K562 (cell line): ENCODE data around the gene RNF152. TPM values are rescaled to one million over a fixed set of nuclear protein-coding genes. Genes with fewer than 3 reads are reported as not detected.

ENCODE experiments used
- ATAC-seq: fragments of 200-7000 bp; cut with Tn5 transposase; 3 replicates; pipeline ENCODE4 v1.9.1; 2020; ENCODE audit warnings: moderate library complexity
- BruUV-seq: library from RNA; stranded (reverse); fragments of 400-500 nt; replicated peaks from 2 replicates; lab custom pipeline; 2021; lab: Mats Ljungman, UMichigan
- CTCF ChIA-PET: fragments of 300-600 bp; formaldehyde crosslinking; extraction: SDS; loops from one replicate; lab custom pipeline; 2021; ENCODE audit warnings: low intra/inter-chr PET ratio; lab: Yijun Ruan, JAX
- POLR2A ChIA-PET: fragments of 300-600, 350-650 bp; sonication (Branson Sonifier 250); formaldehyde crosslinking; extraction: SDS; loops from one replicate; lab custom pipeline; 2021; ENCODE audit warnings: antibody characterized with exemption, inconsistent platforms; lab: Yijun Ruan, JAX
- DNase-seq, 4 experiments: peaks; one replicate each; pipeline versions ENCODE4 v3.0.0 to v3.0.0-alpha.2; 2011 to 2018; ENCODE audit warnings: low spot score in 3 of 4, mixed read lengths in 3 of 4; ENCODE audit errors: extremely low read depth in 1 of 4
- FAIRE-seq: peaks from 2 replicates; lab custom pipeline; 2011; peaks lifted over from hg19 to GRCh38; lab: Jason Lieb, UNC
- H2AFZ ChIP-seq: 2 replicates; pipeline ENCODE4 v1.6.0; 2011; ENCODE audit warnings: low read depth, low read length, control low read depth, inconsistent platforms
- H3K27ac ChIP-seq: fragments of 200-600 bp; 3 replicates; pipeline ENCODE4 v1.8.0; 2011; ENCODE audit warnings: low read depth, mild to moderate bottlenecking, control low read depth, inconsistent platforms, low read length, moderate library complexity, mixed read lengths; ENCODE audit errors: extremely low read depth
- H3K27me3 ChIP-seq, 2 experiments: fragments of 300-600 bp in 1 of 2; 2 replicates in 1 of 2; 3 replicates in 1 of 2; pipeline versions ENCODE4 v1.6.0 to v1.8.0; 2011; ENCODE audit warnings: inconsistent platforms in 2 of 2, low read length in 2 of 2, mild to moderate bottlenecking in 1 of 2, mixed read lengths in 1 of 2, moderate library complexity in 1 of 2; ENCODE audit not compliant: control insufficient read depth in 2 of 2, insufficient read depth in 2 of 2
- H3K36me3 ChIP-seq: fragments of 300-600 bp; 3 replicates; pipeline ENCODE4 v1.8.0; 2011; ENCODE audit warnings: mild to moderate bottlenecking, low read length, inconsistent platforms; ENCODE audit not compliant: control insufficient read depth, insufficient read depth
- H3K4me1 ChIP-seq, 2 experiments: fragments of 200-600 bp in 1 of 2; replicated peaks in 1 of 2; 2 replicates in 1 of 2; 3 replicates in 1 of 2; pipeline versions ENCODE4 v1.5.1 to v1.8.0; 2011; ENCODE audit warnings: inconsistent platforms in 2 of 2, low read length in 2 of 2, mild to moderate bottlenecking in 1 of 2, mixed read lengths in 1 of 2, moderate library complexity in 1 of 2; ENCODE audit not compliant: control insufficient read depth in 2 of 2, insufficient read depth in 2 of 2
- H3K4me2 ChIP-seq: 2 replicates; pipeline ENCODE4 v1.6.1; 2011; ENCODE audit warnings: low read length, control low read depth, inconsistent platforms, mixed read lengths; ENCODE audit not compliant: insufficient read depth
- H3K4me3 ChIP-seq: fragments of 200-600 bp; sonication (generic), shearing (Covaris generic); 2 replicates; pipeline ENCODE4 v1.5.1; 2016; ENCODE audit warnings: control low read depth, inconsistent platforms
- H3K79me2 ChIP-seq: fragments of 200-600 bp; 3 replicates; pipeline ENCODE4 v1.8.0; 2011; ENCODE audit warnings: low read length, inconsistent platforms; ENCODE audit not compliant: control insufficient read depth, insufficient read depth
- H3K9ac ChIP-seq, 2 experiments: 2 replicates each; pipeline versions ENCODE4 v1.6.0 to v1.6.1; 2011; ENCODE audit warnings: low read depth in 2 of 2, low read length in 2 of 2, control low read depth in 1 of 2, inconsistent platforms in 1 of 2, mild to moderate bottlenecking in 1 of 2, mixed read lengths in 1 of 2; ENCODE audit not compliant: insufficient read depth in 1 of 2
- H3K9me1 ChIP-seq: one replicate; pipeline ENCODE4 v1.6.0; 2011; ENCODE audit warnings: inconsistent platforms, mild to moderate bottlenecking, low read length, moderate library complexity; ENCODE audit not compliant: control insufficient read depth, insufficient read depth
- H3K9me3 ChIP-seq: replicated peaks from 2 replicates; pipeline ENCODE4 v1.5.1; 2011; ENCODE audit warnings: low read depth, low read length, inconsistent platforms; ENCODE audit not compliant: control insufficient read depth, insufficient read depth
- H4K20me1 ChIP-seq: replicated peaks from 2 replicates; pipeline ENCODE4 v1.6.1; 2011; ENCODE audit warnings: low read length, inconsistent platforms, mixed read lengths; ENCODE audit not compliant: control insufficient read depth, insufficient read depth
- ELF1 ChIP-seq: fragments of 200-800 bp; sonication (Bioruptor generic); IDR thresholded peaks from 2 replicates; pipeline ENCODE4 v1.6.1; 2016; ENCODE audit warnings: missing genetic modification characterization, missing compliant biosample characterization
- ESRRA ChIP-seq: fragments of 450-650 bp; IDR thresholded peaks from 2 replicates; pipeline ENCODE4 v1.6.1; 2014; ENCODE audit warnings: low read depth, mild to moderate bottlenecking, moderate library complexity, borderline replicate concordance
- FOXK2 ChIP-seq, 2 experiments: fragments of 450-650 bp; IDR thresholded peaks in 1 of 2; conservative IDR thresholded peaks in 1 of 2; 2 replicates each; pipeline ENCODE4 v1.6.1; 2016; ENCODE audit warnings: low read depth in 2 of 2, mild to moderate bottlenecking in 1 of 2
- GABPB1 ChIP-seq: sonication (generic); formaldehyde crosslinking; IDR thresholded peaks from 2 replicates; pipeline ENCODE4 v1.8.0; 2022; ENCODE audit warnings: mild to moderate bottlenecking, missing genetic modification reagents
- GATAD2A ChIP-seq: fragments of 450-650 bp; IDR thresholded peaks from 2 replicates; pipeline ENCODE4 v1.6.1; 2017
- IRF1 ChIP-seq: sonication (generic); formaldehyde crosslinking; IDR thresholded peaks from 2 replicates; pipeline ENCODE4 v1.8.0; 2022; ENCODE audit warnings: missing genetic modification reagents, mild to moderate bottlenecking, borderline replicate concordance
- NKRF ChIP-seq: fragments of 450-650 bp; IDR thresholded peaks from 2 replicates; pipeline ENCODE4 v1.6.1; 2016; ENCODE audit warnings: borderline replicate concordance
- PHTF2 ChIP-seq: fragments of 250-450 bp; sonication (Bioruptor Pico); IDR thresholded peaks from 2 replicates; pipeline ENCODE4 v1.5.0; 2021; ENCODE audit warnings: mild to moderate bottlenecking
- POLR3A ChIP-seq: IDR thresholded peaks from 2 replicates; pipeline ENCODE4 v1.6.1; 2011; ENCODE audit warnings: borderline replicate concordance, mild to moderate bottlenecking, moderate library complexity; ENCODE audit not compliant: insufficient read length, insufficient read depth; ENCODE audit errors: extremely low read depth
- SIN3B ChIP-seq: fragments of 450-650 bp; IDR thresholded peaks from 2 replicates; pipeline ENCODE4 v1.6.1; 2017; ENCODE audit warnings: low read depth, mild to moderate bottlenecking, moderate library complexity
- SPI1 ChIP-seq: IDR thresholded peaks from 2 replicates; pipeline ENCODE4 v1.6.1; 2011; ENCODE audit warnings: low read depth, low read length, control low read depth, borderline replicate concordance
- TBP ChIP-seq: optimal IDR thresholded peaks from 2 replicates; pipeline ENCODE3; 2011; ENCODE audit warnings: low read depth, low read length, improper control_type of control experiment
- ZNF445 ChIP-seq: fragments of 250-450 bp; sonication (Bioruptor Pico); IDR thresholded peaks from 2 replicates; pipeline ENCODE4 v1.4.0; 2020; ENCODE audit warnings: low read depth, mild to moderate bottlenecking, moderate library complexity
- WGBS: fragments of 100-300 bp; shearing (Covaris generic); methylation state at CpG from one replicate; pipeline ENCODE4 v1.1.6; 2016; ENCODE audit warnings: low coverage, mixed read lengths; ENCODE audit not compliant: insufficient coverage; ENCODE audit errors: missing lambda C conversion rate; 5-methylcytosine and 5-hydroxymethylcytosine counted together
- in situ Hi-C: fragments of 300-500 bp; cut with MboI; formaldehyde crosslinking; loops from 4 replicates; pipeline ENCODE4 v1.15.0; 2018; ENCODE audit warnings: inconsistent platforms, mixed read lengths
- intact Hi-C: fragments of 100-400 bp; cut with micrococcal nuclease; formaldehyde crosslinking; loops from 2 replicates; pipeline ENCODE4 v1.14.2; 2022
- polyA plus RNA-seq, 8 experiments: library from polyadenylated mRNA; depleted of rRNA in 4 of 8; stranded (reverse) in 5 of 8; unstranded in 3 of 8; fragments of >200 nt; fragmentation: Nextera tagmentation in 2 of 8; fragmentation: Illumina TruSeq in 1 of 8; extraction: Ambion mirVana in 2 of 8; extraction: Trizol in 1 of 8; gene quantifications; 2 replicates each; pipeline versions ENCODE4 v1.2.1 to v1.2.3, GENCODE V29; 2011 to 2014; ENCODE audit warnings: inconsistent platforms in 1 of 8, missing spikeins in 1 of 8
- total RNA-seq, 7 experiments: library from RNA; depleted of rRNA in 6 of 7; stranded (reverse); fragments of >200 nt in 6 of 7; fragmentation: Illumina TruSeq in 2 of 7; extraction: Trizol in 2 of 7; gene quantifications; 2 replicates each; pipeline versions ENCODE4 v1.2.1 to v1.2.3, GENCODE V29; 2011 to 2021; ENCODE audit warnings: low replicate concordance in 1 of 7
- TF ChIP-seq, protein P1 (sequence below), 2 experiments: fragments of 450-650 bp; IDR thresholded peaks; 2 replicates each; pipeline ENCODE4 v1.6.1; 2016
- TF ChIP-seq, protein P2 (sequence below): IDR thresholded peaks from 2 replicates; pipeline ENCODE4 v1.6.1; 2016; ENCODE audit warnings: missing genetic modification characterization, missing compliant biosample characterization
- TF ChIP-seq, protein P3 (sequence below), 2 experiments: fragments of 450-650 bp in 1 of 2; sonication (generic) in 1 of 2; formaldehyde crosslinking; conservative IDR thresholded peaks; 2 replicates each; pipeline versions ENCODE4 v1.4.0 to v1.8.1; 2020 to 2022; ENCODE audit warnings: mild to moderate bottlenecking in 1 of 2, missing genetic modification reagents in 1 of 2

The RNF152 gene
- total and polyA plus RNA-seq, 9 of the 15 experiments (the other 6 are each of a cell fraction or from before 2014, with no cell fraction given) = 0.04 to 0.05 TPM; not detected in 7

- H3K27ac ChIP-seq = no peak overlapping the region
- intact Hi-C loops (no loop called here), in situ Hi-C loops (no loop called here)
- DNase-seq = no peak
- ChIA-PET CTCF (no interaction called here), POLR2A (no interaction called here)
- H3K36me3 ChIP-seq = no peaks in the 10 kb centered on the region
- no peak overlapping the region for H3K9ac ChIP-seq
- no peak overlapping the region for H2AFZ ChIP-seq
- no peak overlapping the region for H3K4me2 ChIP-seq
- no peaks in the 10 kb centered on the region for H4K20me1 ChIP-seq
- no peak for ATAC-seq
- H3K27me3 ChIP-seq = no peaks in the 10 kb centered on the region
- no peak for FAIRE-seq
- no TSS peak for BruUV-seq
- H3K9me3 ChIP-seq = no peaks in the 10 kb centered on the region
- H3K4me3 ChIP-seq = no peak overlapping the region
- H3K79me2 ChIP-seq = no peaks in the 10 kb centered on the region
- TF ChIP-seq GABPB1 (CRISPR knock-in tag) (no peak), PHTF2 (CRISPR knock-in tag) (no peak), ELF1 (no peak), SPI1 (no peak), ZNF445 (CRISPR knock-in tag) (no peak), TBP (no peak), GATAD2A (no peak), NKRF (no peak), FOXK2 (conservative IDR thresholded peaks at IDR 0.05 in 1 of 2, IDR thresholded peaks at IDR 0.05 in 1 of 2; ENCODE audit: low read depth in 2 of 2) (no peak), ESRRA (no peak), POLR3A (no peak), SIN3B (no peak), IRF1 (no peak)
- TF ChIP-seq, protein P1, sequence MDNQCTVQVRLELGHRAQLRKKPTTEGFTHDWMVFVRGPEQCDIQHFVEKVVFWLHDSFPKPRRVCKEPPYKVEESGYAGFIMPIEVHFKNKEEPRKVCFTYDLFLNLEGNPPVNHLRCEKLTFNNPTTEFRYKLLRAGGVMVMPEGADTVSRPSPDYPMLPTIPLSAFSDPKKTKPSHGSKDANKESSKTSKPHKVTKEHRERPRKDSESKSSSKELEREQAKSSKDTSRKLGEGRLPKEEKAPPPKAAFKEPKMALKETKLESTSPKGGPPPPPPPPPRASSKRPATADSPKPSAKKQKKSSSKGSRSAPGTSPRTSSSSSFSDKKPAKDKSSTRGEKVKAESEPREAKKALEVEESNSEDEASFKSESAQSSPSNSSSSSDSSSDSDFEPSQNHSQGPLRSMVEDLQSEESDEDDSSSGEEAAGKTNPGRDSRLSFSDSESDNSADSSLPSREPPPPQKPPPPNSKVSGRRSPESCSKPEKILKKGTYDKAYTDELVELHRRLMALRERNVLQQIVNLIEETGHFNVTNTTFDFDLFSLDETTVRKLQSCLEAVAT (IDR thresholded peaks at IDR 0.05) = no peak
- TF ChIP-seq, protein P2, sequence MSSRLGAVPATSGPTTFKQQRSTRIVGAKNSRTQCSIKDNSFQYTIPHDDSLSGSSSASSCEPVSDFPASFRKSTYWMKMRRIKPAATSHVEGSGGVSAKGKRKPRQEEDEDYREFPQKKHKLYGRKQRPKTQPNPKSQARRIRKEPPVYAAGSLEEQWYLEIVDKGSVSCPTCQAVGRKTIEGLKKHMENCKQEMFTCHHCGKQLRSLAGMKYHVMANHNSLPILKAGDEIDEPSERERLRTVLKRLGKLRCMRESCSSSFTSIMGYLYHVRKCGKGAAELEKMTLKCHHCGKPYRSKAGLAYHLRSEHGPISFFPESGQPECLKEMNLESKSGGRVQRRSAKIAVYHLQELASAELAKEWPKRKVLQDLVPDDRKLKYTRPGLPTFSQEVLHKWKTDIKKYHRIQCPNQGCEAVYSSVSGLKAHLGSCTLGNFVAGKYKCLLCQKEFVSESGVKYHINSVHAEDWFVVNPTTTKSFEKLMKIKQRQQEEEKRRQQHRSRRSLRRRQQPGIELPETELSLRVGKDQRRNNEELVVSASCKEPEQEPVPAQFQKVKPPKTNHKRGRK (tag) = no peak
- TF ChIP-seq, protein P3, sequence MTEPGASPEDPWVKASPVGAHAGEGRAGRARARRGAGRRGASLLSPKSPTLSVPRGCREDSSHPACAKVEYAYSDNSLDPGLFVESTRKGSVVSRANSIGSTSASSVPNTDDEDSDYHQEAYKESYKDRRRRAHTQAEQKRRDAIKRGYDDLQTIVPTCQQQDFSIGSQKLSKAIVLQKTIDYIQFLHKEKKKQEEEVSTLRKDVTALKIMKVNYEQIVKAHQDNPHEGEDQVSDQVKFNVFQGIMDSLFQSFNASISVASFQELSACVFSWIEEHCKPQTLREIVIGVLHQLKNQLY (CRISPR knock-in tag; conservative IDR thresholded peaks at IDR 0.05) = no peak
- TF ChIP-seq, all 486 proteins: peak for 0
- WGBS = 0% methylated on average over 3 of the region's 3 CpGs
- no peaks in the 10 kb centered on the region for H3K4me1 ChIP-seq
- H3K9me1 ChIP-seq = no peaks in the 10 kb centered on the region
Observed at GRCh38 chr18:61785588-61785987, 107.2 kb downstream of the RNF152 start.
